ENCODE measurements around the gene ARID2. TPM values are rescaled to one million over a fixed set of nuclear protein-coding genes. Genes with fewer than 3 reads are reported as not detected.

ARID2 gene
- total RNA-seq, 4 donors from 2014 or later, result 27.7 to 46.5 (median 35.4) TPM

GRCh38 chr12:45938566-45938965 is 209.1 kb downstream of the ARID2 start:
- TF ChIP-seq CTCF (IDR thresholded peaks at IDR 0.05; ENCODE audit: low read depth), result no peak

- TF ChIP-seq CTCF (IDR thresholded peaks at IDR 0.05; ENCODE audit: low read depth), result no peak
These were observed 210.3 kb downstream of the ARID2 start for GRCh38 chr12:45939759-45940158.

DNA sequence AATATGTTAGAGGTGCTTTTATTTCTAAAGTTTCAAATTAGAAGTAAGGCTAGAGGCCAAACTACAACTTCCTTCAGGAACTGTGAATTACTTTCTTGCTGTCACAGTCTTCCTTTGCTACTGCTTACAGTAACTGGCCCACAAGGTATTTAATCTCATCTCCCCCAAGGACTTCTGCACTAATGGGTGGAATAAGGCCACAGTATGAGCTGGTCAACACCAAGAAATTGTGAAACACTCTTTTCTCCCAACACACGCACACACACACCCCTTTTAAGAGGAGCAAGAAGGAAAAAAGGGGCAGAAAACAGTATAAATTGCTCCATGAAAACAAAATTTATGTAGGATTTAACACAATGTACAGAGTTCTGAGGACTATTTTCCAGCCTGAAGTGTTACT is 215.3 kb downstream of the ARID2 start:
- no peak for TF ChIP-seq CTCF (IDR thresholded peaks at IDR 0.05; ENCODE audit: low read depth)

GRCh38 chr12:45946435-45946834 is 216.9 kb downstream of the ARID2 start:
- TF ChIP-seq CTCF (IDR thresholded peaks at IDR 0.05; ENCODE audit: low read depth), result no peak

GRCh38 chr12:45948546-45948945 is 219.0 kb downstream of the ARID2 start:
- no peak for TF ChIP-seq CTCF (IDR thresholded peaks at IDR 0.05; ENCODE audit: low read depth)

Small RNA genes lying within 50 kb of the gene (small RNA-seq; reads per million reads assigned to genes)
- gene RN7SL246P, result not detected
